Measurements from ENCODE around the gene SLC47A2.

Gene SLC47A2

DNA sequence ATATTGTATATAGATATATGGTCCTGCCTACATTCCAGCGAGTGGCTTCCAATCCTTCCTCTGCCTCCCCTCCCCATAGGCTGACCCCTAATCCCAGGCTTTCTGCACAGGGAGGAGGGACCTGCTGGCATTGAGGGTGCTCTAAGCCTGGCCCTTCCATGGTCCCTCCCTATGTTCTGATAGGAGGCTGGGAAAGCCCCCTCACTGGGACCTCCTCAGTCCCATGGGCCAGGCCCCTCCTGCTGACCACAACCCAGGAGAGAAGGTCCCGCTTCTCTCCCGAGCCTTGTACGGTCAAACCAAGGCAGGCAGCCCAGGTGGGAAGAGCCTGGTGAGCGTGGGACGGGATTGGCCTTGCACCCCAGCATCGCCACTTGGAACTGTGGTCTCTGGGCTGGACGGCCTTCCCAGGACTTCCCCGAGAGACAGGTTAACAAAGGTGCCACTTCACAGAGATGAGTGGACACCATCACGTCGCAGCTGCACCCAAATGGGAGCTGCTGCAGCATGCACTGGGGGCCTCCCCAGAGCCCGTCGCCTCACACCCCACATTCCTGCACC lies 30.9 kb upstream of the SLC47A2 start:
- DNase-seq: no peak

GRCh38 chr17:19746517-19746916 lies 30.1 kb upstream of the SLC47A2 start:
- no peak for DNase-seq

GRCh38 chr17:19744922-19745757 lies 28.8 kb upstream of the SLC47A2 start:
- DNase-seq: peak; percentile 55

GRCh38 chr17:19744492-19744891 lies 28.1 kb upstream of the SLC47A2 start:
- DNase-seq: no peak

GRCh38 chr17:19743101-19744100 lies 27.0 kb upstream of the SLC47A2 start:
- no peak for DNase-seq

GRCh38 chr17:19742495-19742894 lies 26.1 kb upstream of the SLC47A2 start:
- DNase-seq: no peak

GRCh38 chr17:19741832-19742457 lies 25.6 kb upstream of the SLC47A2 start:
- DNase-seq: no peak

- DNase-seq: no peak
Observed at GRCh38 chr17:19740933-19741332, 24.5 kb upstream of the SLC47A2 start.

DNA sequence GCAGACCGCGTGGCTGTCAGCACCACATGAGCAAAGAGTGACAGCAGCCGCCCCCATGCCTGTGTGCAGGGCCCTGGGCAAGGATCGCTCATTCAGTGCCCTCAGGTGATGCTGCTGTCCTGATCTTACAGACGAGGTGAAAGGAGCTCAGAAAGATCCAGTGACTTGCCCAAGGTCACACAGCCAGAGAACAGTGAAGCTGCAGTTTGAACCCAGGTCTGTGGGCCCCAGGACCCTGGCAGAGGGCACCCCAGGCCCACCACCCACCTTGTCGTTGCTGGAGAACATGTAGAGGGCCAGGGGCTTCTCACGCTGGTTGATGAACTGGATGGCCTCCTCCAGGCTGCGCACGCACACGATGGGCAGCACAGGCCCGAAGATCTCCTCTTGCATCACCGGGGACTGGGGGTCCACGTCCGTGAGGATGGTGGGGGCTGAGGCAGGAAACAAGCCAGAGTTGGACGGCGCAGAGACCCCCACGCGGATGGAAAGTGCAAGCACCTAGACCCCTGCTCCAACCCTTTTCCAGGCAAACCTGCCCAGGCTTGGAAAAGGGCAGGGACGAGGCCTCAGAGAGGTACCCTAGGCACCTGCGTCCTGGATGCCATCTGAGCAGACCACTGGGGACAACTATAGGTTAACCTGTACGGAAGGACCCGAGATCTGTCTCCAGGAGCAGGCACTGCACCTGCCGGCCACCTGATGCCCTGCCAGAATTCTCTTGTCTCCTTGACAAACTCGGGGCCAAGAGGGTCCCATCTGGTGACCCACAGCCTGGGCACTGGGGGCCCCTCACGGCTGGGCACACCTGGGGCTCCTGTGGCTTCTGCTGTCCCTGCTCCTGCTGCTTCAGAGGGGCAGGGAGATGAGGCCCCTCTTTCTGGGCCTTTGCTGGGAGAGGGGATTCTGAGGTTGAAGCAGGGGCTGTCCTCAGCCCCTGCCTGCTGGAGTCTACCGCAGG lies 23.1 kb upstream of the SLC47A2 start:
- DNase-seq: no peak

GRCh38 chr17:19738757-19739156 lies 22.4 kb upstream of the SLC47A2 start:
- no peak for DNase-seq

DNA sequence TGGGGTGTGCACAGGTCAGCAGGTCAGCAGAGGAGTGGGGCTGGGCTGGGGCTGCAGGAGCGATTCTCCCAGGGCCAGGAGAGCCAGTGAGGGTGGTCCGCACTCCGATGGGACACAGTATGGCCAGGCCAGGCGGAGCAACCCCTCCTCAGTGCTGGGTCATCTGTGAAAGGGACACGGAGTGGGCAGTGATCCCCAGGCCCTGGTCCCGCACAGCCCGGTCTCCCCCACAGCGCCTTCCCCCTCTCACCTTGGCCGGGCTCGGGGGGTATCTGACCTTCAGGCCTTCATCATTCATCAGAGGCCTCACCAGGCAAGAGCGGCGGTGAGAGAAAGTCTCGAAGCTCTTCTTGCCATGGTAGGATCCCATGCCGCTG lies 21.7 kb upstream of the SLC47A2 start:
- no peak for DNase-seq

DNA sequence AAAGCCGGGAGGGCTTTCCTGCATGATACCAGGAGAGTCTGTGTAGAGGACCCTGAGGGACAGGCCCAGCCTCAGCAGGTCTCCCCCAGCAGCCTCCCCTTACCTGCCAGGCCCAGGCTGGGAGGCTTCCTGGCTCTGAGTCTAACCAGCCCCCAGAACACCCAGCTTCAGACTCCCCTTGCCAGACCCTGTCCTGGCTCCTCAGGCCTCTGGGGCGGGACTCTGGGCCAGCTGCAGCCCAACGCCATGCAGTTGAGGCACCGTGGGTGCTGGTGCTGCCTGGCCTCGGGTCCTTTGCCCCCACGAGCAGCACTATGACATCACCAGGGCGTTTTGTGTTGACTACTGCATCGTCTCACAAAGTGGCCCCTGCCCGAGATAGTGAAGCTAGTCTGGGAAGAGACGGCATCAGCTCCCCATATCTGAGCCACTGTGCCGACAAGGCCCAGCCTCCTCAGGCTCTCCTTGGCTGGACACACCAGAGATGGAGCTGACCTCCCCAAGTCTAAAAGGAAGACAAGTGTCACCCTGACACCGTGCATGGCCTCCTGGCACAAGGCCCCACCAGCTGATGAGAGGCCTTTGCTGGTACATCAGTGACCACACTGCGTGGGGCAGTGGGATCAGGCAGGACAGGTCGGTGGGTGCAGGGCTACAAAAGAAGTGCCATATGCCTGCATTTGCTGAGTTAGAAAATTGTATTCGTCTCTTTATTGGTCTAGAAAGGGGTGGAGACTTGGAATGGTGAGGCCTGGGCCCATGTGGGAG lies 21.1 kb upstream of the SLC47A2 start:
- DNase-seq: no peak

- no peak for DNase-seq
Observed at GRCh38 chr17:19736071-19736470, 19.7 kb upstream of the SLC47A2 start.

- DNase-seq: no peak
Observed at GRCh38 chr17:19733953-19734526, 17.7 kb upstream of the SLC47A2 start.

DNA sequence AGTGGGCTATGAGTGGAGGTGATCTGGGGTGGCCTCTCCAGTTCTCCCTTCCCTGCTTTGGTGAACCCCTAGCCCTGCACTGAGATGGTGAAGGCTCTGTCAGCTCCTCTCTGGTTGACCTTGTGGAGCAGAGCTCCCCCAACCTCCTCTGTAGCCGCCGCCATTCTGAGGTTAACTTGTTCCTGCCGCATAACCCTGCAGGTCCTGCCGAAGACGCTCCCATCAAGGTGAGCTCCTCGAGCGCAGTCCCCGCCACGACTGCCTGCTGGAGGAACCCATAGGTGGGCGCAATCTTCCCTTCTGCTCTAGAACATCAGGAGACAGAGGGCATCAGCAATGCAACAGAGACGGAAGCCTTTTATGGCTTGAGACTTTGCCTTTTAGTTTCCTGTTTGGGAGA lies 15.2 kb upstream of the SLC47A2 start:
- no peak for DNase-seq

DNA sequence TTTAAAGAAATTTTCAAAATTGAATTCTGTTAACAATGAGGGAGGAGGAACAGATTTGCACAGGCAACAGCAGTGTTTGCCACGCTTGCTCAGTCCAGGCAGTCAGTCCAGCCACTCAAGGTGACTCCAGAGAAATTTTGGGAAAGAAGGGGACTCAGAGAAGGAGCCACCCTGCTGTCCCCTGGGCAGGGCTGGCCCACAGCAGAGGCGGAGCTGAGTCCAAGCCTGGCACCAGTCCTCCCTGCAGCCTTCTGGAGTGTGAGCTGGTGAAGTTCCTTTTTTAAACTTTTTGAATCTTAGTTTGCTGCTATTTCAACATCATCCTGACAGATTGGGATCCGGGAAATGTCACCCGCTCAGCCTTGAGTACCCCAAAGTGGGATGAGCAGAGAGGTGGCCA lies 14.5 kb upstream of the SLC47A2 start:
- DNase-seq: no peak

- no peak for DNase-seq
Observed at GRCh38 chr17:19729900-19730299, 13.5 kb upstream of the SLC47A2 start.

DNA sequence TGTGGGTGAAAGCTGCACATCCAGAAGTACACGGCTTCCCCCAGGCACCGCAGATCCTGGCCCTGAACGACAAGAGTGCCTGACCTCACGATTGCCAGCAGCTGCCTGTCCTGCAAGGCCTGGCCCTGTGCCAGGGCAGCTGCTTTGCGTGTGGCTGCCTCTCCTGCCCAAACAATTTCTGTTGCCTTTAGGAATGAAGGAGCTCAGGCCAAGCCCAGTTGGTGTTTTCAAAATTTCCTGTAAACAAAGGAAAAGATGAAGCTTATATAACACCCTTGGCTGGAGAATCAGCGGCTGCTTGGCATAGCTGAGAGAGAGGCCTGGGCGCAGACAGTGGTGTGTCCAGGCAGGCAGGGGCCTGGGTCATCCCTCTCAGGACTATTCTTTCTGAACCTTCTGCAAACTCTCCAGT lies 11.7 kb upstream of the SLC47A2 start:
- peak; percentile 85 for DNase-seq

DNA sequence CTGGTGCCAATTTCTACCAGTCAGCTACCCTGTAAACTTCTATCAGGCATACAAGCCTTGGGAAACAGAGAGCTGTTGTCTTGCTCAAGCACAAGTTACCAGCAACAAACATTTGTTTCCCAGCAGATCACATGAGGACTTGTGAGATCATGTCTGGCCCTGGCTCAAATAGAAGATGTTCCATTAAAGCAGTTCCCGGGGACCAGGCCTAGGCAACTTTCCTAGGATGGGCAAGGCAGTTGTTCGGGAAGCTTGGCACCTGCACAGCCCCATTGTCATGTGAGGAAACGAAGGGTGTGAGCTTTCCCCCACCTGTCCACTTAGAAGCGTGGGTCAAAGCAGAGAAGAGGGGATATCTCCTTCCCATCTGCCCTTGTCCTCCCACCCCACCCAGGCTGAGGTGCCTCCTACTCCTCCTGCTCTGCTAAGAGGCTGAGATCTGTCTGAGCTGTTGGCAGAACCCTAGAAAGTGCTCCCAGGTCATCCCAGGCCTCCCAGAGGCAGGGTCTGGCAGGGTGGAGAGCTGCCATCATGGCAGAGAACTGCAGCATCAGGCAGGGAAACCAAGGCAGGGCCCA lies 11.2 kb upstream of the SLC47A2 start:
- peak; percentile 54 for DNase-seq

Measured in NCI-H2029 (cell line).